Bronchial smooth muscle cell (primary cell): ENCODE results near the gene TOPAZ1. TPM values are rescaled to one million over a fixed set of nuclear protein-coding genes. Genes with fewer than 3 reads are reported as not detected.

ENCODE experiments used
- total RNA-seq: library from RNA; depleted of rRNA; stranded (reverse); fragments of >200 nt; gene quantifications from 2 replicates; pipeline ENCODE4 v1.2.1, GENCODE V29; 2014

The TOPAZ1 gene
- total RNA-seq, result not detected in 2 replicates

DNA sequence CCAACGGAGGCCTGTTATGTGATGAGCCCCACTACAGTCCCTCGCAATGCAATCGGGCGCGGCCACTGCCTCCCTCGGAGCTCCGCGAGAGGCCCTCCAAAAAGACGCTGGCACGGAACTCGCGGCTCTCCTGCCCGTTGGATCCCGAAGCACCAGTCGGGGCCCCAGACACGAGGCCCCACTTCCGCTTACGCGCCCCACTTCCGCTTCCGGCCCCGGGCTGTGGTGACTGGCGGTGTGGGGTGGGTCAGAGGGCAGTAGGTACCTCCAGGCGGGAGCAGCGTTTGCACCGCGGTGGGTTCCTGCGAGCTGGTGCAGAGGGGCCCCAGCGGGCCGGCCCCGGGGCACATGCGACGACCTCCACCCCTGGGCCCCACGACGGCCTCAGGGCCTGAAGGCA is at the start of gene TOPAZ1:
Gene TOPAZ1 (plus strand): TSS at position 181 of the 400 bp plus-strand sequence. CDS start 168 bp downstream, at position 349.

DNA sequence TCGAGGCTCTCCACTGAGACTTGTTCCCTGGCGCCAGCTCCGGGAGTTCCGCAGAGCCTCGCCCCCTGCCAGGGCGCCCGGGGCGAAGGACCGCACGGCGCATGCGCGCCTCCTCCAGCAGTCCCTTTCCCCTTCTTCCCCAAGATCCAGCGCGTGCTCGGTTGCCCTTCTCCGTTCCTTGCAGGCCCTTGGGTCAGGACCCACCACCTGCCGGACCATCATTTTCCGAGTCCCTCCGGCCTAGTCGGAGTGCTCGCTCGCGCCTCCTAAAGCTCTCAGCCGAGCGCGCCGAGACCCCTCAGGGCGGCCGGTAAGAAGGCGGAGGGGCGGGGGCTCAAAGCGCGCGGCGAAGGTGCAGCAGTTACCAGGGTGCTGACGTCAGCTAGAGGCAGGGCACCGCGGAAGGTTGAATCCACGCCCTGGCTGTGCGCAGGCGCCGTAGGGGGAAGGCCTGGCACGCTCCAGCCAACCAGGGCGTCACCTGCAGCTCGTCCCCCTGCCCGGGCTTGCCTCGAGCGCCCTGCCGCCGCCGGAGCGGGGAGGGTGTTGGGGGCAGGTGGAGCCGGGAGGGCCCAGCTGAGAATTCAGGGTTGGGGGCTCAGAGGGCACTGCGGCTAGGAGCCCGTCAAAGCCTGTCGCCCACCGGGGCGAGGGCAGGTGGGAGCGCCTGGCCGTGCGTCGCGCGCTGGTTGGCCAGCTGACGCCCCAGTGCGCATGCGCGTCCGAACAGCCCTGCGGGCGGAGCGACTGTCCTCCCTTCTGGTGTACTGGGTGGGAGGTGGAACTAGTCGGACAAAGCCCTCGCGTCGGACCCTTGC is 96.5 kb downstream of the TOPAZ1 start, which contains the start of gene TCAIM:
Gene TCAIM (plus strand): TSS at position 757 of the 818 bp plus-strand sequence. CDS start 16,017 bp downstream, outside the sequence.

Other genes with a start within 250 kb of the TOPAZ1 start
- 10.5 and 24.9 TPM in 2 replicates for gene TCAIM, start 96.9 kb downstream of the TOPAZ1 start, total RNA-seq
- 7.4 and 8.8 TPM in 2 replicates for gene ZNF445, start 235.8 kb downstream of the TOPAZ1 start, total RNA-seq